HG03025 (cell line): Measurements from ENCODE around the gene ABLIM1.

ENCODE experiments used
- ATAC-seq: cut with Tn5 transposase; IDR thresholded peaks from one replicate; pipeline ENCODE4 v1.9.1; 2021; ENCODE audit warnings: mild to moderate bottlenecking, moderate library complexity; ENCODE audit not compliant: unreplicated experiment, low FRiP score

The ABLIM1 gene

DNA sequence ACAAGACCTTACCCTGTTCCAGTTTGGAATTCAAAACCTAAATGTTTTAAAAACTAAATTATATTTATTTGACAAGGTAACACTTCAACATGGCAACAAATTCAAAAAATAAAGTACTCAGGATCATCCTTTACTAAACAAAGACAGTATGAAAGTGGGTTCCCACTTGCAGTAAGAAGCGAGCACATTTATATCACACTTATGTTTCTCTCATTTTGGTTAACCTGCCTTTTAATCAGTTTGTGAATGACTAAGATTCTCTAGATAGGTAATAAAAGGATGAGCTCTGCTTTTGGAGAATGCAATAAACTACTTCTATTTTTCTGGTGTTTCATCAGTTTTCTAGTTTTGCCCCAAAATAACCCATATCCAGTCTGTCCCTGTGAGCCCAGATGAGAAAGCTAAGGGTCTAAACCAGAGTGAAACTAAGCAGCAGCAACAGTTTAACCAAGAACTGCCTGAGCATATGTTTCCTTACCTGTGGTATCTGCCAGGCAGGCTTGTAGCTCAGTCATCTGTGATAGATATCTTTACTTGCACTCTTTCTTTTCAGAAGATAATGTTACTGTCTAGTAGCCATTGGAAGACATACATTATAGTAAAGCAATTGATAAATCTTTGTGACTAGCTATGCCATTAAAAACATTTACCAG lies 64.1 kb downstream of the ABLIM1 start:
- no peak for ATAC-seq

DNA sequence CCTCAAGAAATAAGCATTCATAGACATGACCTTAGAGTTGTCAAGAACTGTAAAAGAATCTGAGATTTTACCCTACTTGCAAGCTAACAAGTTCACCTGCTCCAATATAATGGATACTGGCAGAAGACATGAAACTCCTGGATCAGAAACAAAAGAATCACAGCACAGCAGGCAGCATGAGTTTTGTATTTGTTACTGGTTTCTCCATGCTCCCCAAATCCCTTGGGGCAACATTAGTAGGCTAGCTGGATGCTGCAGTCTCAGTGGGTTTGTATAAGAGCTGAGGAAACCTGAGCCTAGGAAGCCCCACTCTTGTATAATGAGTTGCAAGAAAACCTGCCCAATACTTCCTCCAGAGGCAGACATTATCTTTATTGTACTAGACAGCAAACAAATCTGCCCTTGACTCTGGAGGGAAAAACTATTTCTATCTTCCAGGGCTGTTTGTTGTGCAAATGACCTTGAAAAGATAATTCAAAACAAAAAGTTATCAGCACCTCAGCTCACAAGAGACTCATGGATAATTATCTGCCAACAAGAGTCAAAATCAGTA lies 64.8 kb downstream of the ABLIM1 start:
- no peak for ATAC-seq

DNA sequence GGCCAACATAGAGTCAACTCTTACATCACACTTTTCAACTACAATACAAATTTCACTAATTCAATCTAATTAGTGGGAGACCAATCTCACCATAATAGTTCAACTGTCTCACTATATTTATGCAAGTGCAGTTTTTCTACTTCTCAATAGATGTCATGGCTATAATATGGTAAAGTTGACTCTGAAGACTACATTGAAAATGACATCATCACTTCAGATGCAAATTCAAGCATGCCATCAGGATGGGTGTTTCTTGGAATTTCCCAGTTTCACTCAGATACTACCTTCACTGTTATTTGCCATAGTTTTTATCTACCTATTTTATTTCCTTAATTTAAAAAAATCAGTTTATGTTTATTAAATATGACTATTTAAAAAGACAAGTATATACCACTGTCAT lies 67.1 kb downstream of the ABLIM1 start:
- no peak for ATAC-seq

DNA sequence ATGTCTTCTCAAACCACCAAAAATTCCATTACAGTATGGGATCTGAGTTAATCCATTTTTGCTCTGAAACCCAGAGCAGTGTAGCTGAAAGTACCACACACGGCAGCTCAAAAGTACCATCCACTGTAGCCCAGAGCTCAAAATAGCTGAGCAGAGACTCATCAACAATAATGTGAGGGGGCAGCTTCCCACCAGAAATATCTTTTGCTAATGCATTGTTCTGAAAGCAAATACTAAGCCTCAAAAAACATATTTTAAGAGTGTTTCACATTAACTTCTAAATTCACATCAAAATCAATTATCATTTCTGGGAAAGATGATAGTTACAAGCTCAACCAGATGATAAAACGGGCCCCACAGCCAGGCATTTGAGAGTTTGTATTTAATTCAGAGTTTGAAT lies 73.7 kb downstream of the ABLIM1 start:
- ATAC-seq, result no peak

DNA sequence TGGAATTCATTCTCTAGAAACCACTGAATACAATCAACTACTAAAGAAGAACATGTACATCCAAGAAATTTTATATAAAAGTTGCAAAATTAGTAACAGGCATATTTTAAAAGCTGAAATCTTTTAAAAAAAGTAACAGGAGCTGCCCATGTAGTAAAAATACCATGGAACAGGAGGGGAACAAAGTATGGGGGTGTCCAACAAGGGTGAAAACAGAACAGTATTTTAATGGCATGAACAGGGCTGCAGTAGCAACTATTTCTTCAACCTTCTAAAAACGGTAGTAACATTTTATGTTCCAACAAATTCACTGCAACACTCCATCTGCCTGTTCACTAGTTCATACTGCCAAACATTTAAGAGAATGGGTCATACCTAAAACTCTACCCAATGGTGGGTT lies 77.0 kb downstream of the ABLIM1 start:
- no peak for ATAC-seq

DNA sequence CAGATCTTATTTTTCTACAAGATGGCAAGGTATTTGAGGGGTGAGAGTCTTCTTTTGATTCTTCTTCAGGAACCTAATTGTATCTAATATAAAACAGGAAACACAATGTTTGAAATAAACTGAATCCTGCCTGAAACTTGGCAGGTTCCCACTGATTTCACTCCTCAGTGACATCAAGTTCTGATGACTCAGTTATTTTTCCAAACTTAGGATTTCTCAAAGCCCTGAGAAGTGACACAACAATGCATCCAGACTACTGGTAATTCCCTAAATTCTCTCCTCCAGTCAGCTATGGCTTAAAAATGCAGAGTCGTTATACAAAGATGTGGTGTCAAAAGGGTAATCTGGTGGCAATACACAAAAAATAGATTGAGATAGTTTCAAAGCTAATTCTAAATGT lies 80.9 kb downstream of the ABLIM1 start:
- no peak for ATAC-seq

DNA sequence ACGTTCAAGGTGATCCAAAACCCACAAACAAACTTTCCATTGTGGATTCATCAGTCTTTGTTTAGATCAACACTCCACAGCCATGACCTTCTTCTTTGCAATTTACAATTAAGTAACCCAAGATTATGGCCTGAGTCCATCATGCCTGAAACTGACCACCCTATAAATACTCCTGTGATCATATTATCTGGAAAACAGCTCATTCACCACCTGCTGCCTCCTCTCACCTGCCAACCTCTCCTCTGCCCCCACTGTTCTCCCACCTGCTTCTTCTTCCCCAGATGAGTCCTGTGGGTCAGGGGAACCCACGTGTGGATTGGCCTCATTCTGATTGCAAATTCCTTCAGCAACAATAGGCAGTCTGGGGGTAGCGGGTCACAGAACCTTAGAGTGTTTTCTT lies 81.4 kb downstream of the ABLIM1 start:
- no peak for ATAC-seq

DNA sequence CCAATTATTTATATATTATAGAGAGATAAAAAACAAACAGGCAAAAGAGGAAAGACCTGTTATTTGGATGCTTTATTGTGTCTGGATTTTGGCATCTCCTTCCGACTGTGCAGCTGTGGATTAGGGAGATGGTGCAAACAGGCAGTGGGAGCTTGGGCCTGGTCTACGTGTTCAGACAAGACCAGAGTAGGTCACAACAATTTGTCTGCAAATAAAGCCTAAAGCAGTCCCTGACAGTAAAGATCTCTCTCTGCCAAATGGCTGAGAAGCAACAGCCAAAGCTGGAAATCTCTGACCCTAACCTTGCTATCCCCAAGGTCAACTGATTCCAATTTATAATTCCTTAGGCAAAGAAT lies 82.0 kb downstream of the ABLIM1 start:
- ATAC-seq, result no peak

DNA sequence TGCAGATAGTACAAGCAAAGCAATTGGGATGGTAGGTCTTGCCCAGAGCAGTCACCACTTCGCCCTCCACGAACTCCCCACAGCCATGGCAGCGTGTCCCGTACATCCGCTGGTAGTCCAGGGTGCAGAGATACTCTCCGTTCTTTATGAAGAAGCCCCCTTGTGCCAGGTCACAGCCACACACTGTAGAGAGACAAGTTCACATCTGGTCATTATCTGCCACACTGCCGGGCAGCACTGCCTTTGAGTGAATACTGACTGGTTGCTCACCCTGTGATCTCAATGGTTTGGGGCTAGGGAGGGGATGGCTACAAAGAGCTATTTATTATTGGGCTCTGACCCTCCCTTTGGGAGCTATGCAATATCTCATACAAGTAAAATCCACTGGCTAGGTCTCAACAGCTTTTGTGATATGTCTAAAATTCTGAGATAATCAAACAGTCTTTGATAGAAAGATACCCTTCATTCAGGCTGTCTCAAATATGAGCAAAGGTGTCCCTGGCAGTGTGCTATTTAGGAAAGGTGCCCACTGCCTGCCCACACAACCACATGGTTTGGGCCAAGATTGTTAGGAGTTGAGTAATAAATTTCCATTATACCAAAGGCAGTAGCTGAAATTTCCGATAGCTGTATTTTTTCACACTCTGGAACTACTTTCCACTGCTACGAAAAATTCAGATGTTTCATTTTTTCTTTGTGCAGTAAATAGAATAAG lies 82.5 kb downstream of the ABLIM1 start:
- ATAC-seq, result no peak

DNA sequence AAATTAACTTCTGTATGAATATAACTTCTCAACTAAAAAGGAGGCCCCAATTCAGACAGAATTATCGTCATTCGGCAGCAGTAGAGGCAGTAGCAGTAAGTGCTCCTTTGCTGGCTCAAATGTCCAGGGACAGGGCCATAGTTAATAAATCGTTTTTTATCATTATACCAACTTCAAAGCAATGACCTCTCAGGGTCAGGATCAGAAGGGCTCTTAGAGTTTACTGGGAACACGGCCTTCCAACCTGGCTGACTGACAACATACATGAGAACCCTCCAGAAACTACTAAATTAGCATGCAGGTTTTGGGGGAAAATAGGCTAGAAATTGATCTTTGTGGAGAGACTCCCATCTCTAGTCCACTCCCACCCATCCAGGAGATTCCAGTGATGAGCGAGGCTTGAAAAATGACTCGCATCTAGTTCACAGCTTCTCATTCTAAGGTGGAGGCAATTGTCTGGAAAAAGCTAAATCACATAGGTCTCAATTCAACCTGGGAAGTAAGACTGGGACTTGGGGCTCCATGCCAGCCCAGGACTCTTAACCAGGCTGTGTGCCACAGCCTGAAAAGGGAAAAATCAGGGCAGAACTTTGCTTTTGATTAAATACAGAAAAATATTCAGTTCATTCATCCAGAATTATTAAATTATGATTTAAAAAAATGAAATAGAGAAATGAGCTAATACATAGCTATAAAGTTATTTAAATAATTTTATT lies 84.6 kb downstream of the ABLIM1 start:
- ATAC-seq, result no peak

DNA sequence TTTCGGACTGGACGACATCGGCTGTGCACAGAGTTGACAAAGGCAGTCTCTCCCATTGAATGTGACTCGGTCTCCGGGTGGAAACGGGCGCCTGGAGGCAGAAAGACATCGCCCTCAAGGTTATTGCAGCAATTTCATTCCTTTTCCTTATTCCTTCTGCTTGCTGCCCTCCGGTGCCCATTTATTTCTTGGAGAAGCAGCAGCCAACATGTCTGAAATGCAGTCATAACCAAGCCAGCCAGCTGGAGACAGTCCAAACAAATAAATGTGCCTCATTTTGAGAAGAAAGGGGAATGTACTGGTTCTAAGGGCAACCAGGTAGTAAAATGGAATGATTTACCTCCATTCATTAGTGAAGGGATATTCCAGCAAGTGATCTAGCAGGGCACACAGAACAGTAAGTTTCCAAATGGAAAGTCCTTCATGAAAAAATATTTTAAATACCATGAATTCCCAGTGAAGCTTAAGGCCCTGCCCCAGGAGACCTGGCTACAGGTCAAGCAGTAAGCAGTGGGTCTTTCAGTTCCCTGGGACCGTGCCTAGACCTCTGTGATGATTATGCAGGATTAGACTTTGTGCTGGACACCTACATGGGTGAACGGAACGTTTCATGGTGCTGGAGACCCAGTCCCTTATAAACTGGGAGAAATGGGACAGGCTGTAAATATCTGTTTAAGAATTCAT lies 86.6 kb downstream of the ABLIM1 start:
- ATAC-seq, result no peak

DNA sequence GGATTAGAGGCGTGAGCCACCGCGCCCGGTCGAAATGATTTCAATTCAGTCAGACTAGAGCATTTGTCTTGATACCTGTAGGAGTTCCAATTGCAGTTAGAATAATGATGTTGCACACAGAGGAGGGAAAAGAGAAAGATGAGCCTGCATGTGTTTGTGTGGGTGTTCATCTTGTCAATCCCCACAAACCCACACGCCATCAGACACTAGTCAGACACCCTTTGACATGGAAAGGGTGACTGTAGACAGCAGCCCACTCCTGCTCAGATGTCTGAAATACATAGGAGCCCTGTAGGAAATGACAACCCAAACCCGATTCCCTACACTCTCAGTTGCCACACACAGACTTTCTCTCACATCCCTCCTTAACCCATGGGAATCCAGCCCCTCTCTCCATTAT lies 92.0 kb downstream of the ABLIM1 start:
- ATAC-seq, result no peak

DNA sequence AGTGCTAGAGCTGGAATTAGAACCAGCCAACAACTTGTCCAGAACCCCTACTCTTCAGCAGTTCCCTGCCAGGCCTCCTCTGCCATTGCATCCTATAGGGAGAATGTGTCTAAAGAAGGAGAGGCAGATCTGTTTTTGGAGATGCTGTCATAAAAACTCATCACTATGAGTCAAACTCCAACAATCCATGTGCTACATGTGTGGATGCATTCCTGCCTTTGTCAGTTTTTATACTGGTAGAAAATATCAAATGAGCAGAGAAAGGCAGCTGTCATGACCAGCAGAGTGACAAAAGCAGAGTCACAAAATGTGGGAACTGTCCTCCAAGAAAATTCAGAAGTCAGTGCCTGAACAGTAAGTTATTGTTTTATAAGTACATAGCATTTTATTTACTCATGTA lies 93.0 kb downstream of the ABLIM1 start:
- no peak for ATAC-seq

DNA sequence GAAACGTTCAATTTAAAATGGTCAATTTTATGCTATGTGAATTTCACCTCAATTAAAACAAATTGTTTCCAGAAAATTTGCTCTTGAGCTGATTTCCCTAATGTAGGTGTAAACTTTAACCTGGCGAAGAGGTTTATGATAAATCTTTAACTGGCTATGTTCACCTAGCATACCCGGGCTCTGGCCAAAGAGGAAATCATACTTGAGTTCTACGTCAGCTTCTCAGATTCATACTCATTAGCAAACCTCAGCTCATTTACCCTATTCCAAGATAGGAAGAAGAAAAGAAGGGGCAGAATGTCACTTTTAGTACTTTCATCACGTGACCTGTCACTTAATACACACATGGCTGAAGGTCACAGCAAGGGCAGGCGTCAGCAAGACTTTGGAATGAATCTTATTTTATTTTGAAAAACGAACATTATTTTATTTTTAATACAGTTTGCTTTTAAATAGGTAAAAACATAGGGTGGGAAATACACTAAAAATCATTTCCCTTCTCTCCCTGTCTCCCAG lies 97.0 kb downstream of the ABLIM1 start:
- no peak for ATAC-seq

DNA sequence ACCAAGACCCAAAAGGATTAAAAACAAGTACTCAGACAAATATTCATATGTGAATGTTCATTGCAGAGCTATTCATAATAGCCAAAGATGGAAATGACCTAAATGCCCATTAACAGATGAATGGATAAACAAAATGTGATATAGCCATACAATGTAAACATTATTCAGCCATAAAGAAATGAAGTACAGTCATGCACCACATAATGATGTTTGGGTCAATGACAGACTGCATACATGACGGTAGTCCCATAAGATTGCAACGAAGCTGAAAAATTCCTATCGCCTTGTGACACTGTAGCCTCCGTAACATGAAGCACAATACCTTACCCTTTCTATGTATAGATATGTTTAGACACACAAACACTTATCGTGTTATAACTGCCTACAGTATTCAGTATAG lies 97.9 kb downstream of the ABLIM1 start:
- ATAC-seq, result no peak

DNA sequence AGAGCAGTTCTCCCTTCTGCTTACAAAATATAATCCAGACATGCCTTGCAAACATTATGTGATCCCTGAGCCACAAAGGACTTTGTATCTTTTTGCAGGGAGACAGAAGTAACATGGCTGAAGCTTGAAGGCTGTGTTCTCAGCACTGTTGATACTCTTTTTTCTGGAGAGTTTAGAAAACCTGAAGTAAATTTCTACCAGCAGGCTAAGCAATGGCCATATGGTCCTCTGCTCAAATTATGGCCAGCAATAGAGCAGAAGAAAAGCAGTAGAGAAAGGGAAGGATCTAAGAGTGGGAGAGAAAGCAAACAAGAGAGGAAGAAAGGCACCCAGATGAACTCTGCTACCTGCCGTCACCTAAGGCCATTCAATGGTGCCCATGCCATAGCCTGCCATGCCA lies 98.4 kb downstream of the ABLIM1 start:
- ATAC-seq, result no peak

DNA sequence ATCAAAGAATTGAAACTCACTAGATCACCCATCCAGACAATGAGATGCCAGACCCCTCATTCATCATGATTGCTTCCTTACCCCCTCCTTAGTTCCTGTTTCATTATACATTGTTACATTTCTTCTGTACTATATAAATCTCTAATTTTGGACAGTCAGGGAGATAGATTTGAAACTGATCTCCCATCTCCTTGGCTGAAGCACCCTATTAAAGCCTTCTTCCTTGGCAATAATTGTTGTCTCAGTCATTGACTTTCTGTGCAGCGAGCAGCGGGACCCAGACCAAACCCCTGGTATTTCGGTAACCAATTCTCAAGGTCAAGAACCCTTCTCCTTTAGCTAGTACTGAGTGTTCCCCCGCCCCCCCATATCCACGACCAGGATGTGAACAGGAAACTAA lies 100.2 kb downstream of the ABLIM1 start:
- ATAC-seq, result no peak

DNA sequence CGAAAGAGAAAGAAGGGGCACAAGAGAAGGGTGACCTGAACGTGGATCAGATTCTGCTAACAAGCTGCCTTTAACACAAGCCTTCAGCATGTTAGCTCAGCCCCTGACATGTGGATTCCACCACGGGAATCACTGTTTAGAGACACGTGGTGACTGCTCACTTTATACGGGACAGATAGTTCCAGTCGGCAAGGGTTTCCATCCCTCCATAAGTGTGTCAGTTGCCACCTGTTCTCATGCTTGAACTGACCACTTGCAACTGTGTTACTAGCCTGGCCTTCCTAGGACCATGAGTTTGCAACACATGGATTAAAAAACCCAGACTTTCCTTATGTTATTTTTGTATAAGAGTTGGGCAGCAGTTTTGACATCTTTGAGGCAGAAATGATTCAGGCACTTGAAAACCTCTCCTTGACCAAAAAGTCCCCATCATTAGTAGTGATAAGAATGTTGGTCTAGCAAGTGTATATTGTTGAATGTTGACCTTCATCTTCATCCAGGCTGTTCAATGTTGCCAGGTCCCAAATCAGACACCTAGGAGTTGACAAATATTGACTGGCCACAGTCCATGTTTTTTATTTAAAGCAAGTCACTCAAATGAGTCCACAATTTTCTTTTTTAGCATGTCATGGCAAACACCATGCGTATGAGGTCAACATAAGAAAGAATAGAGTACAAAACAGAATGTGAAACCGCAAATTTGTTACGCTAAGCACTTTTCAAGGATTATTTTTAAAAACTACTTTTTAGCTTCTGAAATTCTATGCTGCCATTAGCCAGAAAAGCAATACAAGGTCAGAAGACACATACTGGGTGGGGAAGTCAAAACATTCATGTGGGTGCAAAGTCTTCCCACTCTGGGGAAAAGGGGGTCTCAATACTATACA lies 101.6 kb downstream of the ABLIM1 start:
- no peak for ATAC-seq

DNA sequence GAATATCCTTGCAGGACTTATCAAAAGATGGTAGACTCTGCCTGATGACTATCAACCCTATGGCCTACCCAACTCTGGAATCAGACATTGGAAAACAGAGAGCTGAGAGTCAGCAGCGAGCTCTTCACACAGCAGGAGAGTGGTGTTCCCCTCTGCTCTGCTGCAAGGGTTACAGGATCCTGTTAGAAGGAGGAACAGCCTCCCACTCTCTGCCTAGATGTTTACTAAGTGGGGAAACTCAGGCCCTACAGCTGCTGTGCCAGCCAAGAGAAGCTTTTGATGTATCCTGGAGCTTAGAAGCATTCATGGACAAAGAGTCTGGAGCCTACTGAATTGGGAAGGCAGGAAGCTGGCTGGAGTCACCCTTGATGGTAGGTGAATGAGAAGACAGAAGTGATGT lies 104.6 kb downstream of the ABLIM1 start:
- no peak for ATAC-seq

DNA sequence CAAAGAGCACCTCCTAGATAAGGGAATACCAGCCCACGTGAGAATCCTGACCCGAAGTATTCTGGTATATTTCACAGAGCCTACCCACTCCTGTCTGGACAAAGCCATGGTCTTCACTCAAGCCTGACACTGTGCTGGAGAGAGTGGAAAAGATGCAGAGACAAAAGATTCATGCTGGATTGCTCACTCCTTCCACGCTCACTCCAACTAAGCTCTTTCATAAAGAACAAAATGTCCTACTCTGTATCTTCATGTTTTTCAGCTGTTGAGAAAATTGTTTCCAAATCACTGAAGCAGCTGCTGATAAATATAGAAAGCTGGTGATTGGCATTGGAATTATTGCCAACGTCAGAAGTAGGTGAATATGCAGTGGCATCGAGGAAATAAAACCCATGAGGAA lies 106.0 kb downstream of the ABLIM1 start:
- no peak for ATAC-seq
